DND-41 (cell line): ENCODE data around the gene SYNM.

Experiments used
- ATAC-seq: fragments of 200-7000 bp; cut with Tn5 transposase; 3 replicates; pipeline ENCODE4 v1.9.1; 2021; ENCODE audit warnings: low read depth; ENCODE audit not compliant: insufficient read depth
- DNase-seq: peaks from one replicate; pipeline ENCODE4 v3.0.0-alpha.2; 2020
- H2AFZ ChIP-seq: 2 replicates; pipeline ENCODE4 v1.6.0; 2012; ENCODE audit warnings: low read depth, low read length
- H3K27ac ChIP-seq: 2 replicates; pipeline ENCODE4 v1.5.1; 2012; ENCODE audit warnings: low read length, inconsistent platforms
- H3K27me3 ChIP-seq: fragments of 200-600 bp; sonication (generic); 2 replicates; pipeline ENCODE4 v1.6.0; 2012; ENCODE audit warnings: low read length, mild to moderate bottlenecking, inconsistent platforms; ENCODE audit not compliant: insufficient read depth, poor library complexity
- H3K36me3 ChIP-seq: 2 replicates; pipeline ENCODE4 v1.5.1; 2012; ENCODE audit warnings: low read length, inconsistent platforms; ENCODE audit not compliant: insufficient read depth
- H3K4me1 ChIP-seq: 2 replicates; pipeline ENCODE4 v1.5.1; 2012; ENCODE audit warnings: mild to moderate bottlenecking, low read length; ENCODE audit not compliant: insufficient read depth
- H3K4me2 ChIP-seq: 2 replicates; pipeline ENCODE4 v1.6.0; 2012; ENCODE audit warnings: mild to moderate bottlenecking, moderate library complexity, low read length, inconsistent platforms; ENCODE audit not compliant: insufficient read depth
- H3K4me3 ChIP-seq, 2 experiments: fragments of 200-600 bp in 1 of 2; shearing (Covaris generic) in 1 of 2; 2 replicates each; pipeline ENCODE4 v1.5.1; 2012 to 2016; ENCODE audit warnings: inconsistent platforms in 2 of 2, low read length in 2 of 2, mild to moderate bottlenecking in 2 of 2, low read depth in 1 of 2, moderate library complexity in 1 of 2
- H3K79me2 ChIP-seq: 2 replicates; pipeline ENCODE4 v1.6.0; 2012; ENCODE audit warnings: low read length, inconsistent platforms; ENCODE audit not compliant: insufficient read depth
- H3K9ac ChIP-seq: 2 replicates; pipeline ENCODE4 v1.6.0; 2012; ENCODE audit warnings: low read depth, mild to moderate bottlenecking, inconsistent platforms, low read length, moderate library complexity
- H3K9me3 ChIP-seq: 2 replicates; pipeline ENCODE4 v1.5.1; 2012; ENCODE audit warnings: low read length, moderate library complexity, mild to moderate bottlenecking, inconsistent platforms; ENCODE audit not compliant: insufficient read depth, severe bottlenecking
- H4K20me1 ChIP-seq: 2 replicates; pipeline ENCODE4 v1.6.0; 2012; ENCODE audit warnings: low read length; ENCODE audit not compliant: insufficient read depth
- CTCF ChIP-seq: IDR thresholded peaks from 2 replicates; pipeline ENCODE4 v1.5.1; 2012; ENCODE audit warnings: borderline replicate concordance, low read length, moderate library complexity, mild to moderate bottlenecking; ENCODE audit not compliant: poor library complexity, severe bottlenecking; ENCODE audit errors: extremely low read depth
- EZH2 ChIP-seq: IDR thresholded peaks from 3 replicates; pipeline ENCODE4 v1.6.1; 2012; ENCODE audit warnings: borderline replicate concordance, low read depth, mild to moderate bottlenecking, moderate library complexity, low read length, inconsistent platforms; ENCODE audit not compliant: severe bottlenecking

Gene SYNM

GRCh38 chr15:99062226-99062625 is 42.7 kb upstream of the SYNM start:
- TF ChIP-seq CTCF: no peak
- no peak for TF ChIP-seq EZH2
- Histone ChIP-seq H3K27ac (no peak overlapping the region), H2AFZ (no peak overlapping the region), H3K4me1 (peaks cover 23% of the 10 kb centered on the region), H3K79me2 (no peaks in the 10 kb centered on the region), H3K27me3 (no peaks in the 10 kb centered on the region), H3K9ac (no peak overlapping the region), H4K20me1 (no peaks in the 10 kb centered on the region), H3K36me3 (no peaks in the 10 kb centered on the region), H3K4me2 (no peak overlapping the region), H3K9me3 (no peaks in the 10 kb centered on the region), H3K4me3 (no peak overlapping the region)
- DNase-seq (no peak), ATAC-seq (no peak)

DNA sequence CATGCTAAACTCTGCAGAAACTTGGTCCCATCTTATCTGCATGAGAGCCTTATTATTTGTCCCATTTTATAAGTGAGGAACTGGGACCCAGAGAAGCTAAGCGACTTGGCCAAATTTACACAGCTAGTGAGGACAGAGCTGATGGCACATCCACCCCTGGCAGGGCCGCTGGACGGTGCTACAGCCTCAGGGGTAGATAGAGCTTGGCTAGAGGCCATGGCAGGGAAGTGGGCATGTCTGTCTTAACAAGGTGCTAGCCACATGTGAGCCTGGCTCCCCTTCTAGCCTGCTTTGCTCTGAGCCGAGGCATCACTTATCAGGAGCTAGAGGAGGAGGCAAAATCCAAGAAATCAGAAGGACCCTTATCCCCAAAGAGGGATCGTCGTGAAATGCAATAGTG is 36.7 kb upstream of the SYNM start:
- TF ChIP-seq CTCF (no peak), EZH2 (no peak)
- DNase-seq: no peak
- no peaks in the 10 kb centered on the region for H3K27me3 ChIP-seq
- H2AFZ ChIP-seq: no peak overlapping the region
- no peaks in the 10 kb centered on the region for H3K79me2 ChIP-seq
- no peak overlapping the region for H3K9ac ChIP-seq
- H3K4me2 ChIP-seq: no peak overlapping the region
- H3K4me1 ChIP-seq: no peaks in the 10 kb centered on the region
- no peak for ATAC-seq
- no peaks in the 10 kb centered on the region for H4K20me1 ChIP-seq
- H3K4me3 ChIP-seq: no peak overlapping the region
- H3K36me3 ChIP-seq: no peaks in the 10 kb centered on the region
- no peaks in the 10 kb centered on the region for H3K9me3 ChIP-seq
- no peak overlapping the region for H3K27ac ChIP-seq

- TF ChIP-seq EZH2: no peak
- no peak for TF ChIP-seq CTCF
- no peaks in the 10 kb centered on the region for H3K27me3 ChIP-seq
- no peak overlapping the region for H3K4me3 ChIP-seq
These were observed 34.7 kb upstream of the SYNM start for GRCh38 chr15:99070208-99070607.

DNA sequence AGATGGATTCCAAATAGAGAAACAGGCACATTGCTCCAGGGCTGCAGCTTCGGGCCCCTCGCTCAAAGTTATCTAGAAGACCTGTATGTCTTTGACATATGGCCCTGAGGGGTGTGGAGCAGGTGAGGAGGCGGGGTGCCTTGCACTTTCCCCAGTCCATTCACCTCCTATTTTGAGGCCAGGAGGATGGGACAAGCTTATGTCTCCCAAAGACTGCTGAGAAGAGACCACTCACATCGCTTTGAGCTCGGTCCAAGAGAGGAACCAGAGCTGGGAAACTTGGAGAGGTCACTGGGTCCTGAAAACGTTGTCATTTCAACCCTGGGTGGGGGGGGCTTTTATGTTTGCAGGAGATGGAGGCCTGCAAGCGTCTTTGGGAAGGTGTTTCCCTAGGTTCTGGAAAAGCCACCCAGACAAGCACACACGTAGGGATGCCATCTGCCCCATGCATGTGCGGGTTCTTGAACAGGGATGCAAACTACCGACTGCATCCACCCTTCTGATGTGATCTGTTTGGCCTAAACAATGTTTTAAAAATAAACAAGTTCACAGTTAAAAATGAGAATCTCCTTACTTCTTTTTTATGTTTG is 33.7 kb upstream of the SYNM start:
- TF ChIP-seq EZH2: no peak
- no peak for TF ChIP-seq CTCF
- no peak for ATAC-seq

More at GRCh38 chr15:99070208-99070607, 34.7 kb upstream of the SYNM start:
- H3K4me2 ChIP-seq: no peak overlapping the region
- H3K27ac ChIP-seq: no peak overlapping the region
- DNase-seq (no peak), ATAC-seq (no peak)
- no peaks in the 10 kb centered on the region for H4K20me1 ChIP-seq
- H3K36me3 ChIP-seq: no peaks in the 10 kb centered on the region
- H2AFZ ChIP-seq: no peak overlapping the region
- H3K9me3 ChIP-seq: no peaks in the 10 kb centered on the region
- no peaks in the 10 kb centered on the region for H3K79me2 ChIP-seq
- no peaks in the 10 kb centered on the region for H3K4me1 ChIP-seq
- H3K9ac ChIP-seq: no peak overlapping the region

More for the DNA sequence above, 33.7 kb upstream of the SYNM start:
- no peak overlapping the region for H3K4me3 ChIP-seq
- H3K4me1 ChIP-seq: peaks cover 7% of the 10 kb centered on the region
- H3K9me3 ChIP-seq: no peaks in the 10 kb centered on the region
- no peak overlapping the region for H2AFZ ChIP-seq
- H3K27ac ChIP-seq: no peak overlapping the region
- DNase-seq: no peak
- H3K79me2 ChIP-seq: no peaks in the 10 kb centered on the region; the same call in 1 of the 2 replicates
- H3K4me2 ChIP-seq: no peak overlapping the region
- H3K27me3 ChIP-seq: no peaks in the 10 kb centered on the region
- H3K36me3 ChIP-seq: no peaks in the 10 kb centered on the region
- no peak overlapping the region for H3K9ac ChIP-seq
- H4K20me1 ChIP-seq: no peaks in the 10 kb centered on the region
